Breast epithelium (tissue), 3 donors: ENCODE results near the gene KRTCAP2.
"Not testable (repeated sequence)": the region's sequence is repeated elsewhere in the genome, so short reads cannot be mapped to it uniquely, and the experiment has no call there.

Experiments
- CTCF ChIP-seq, 3 donors: fragments of 450-650 bp; IDR thresholded peaks; one replicate each; pipeline ENCODE4 v1.5.1; 2016 to 2017; ENCODE audit warnings: antibody characterized with exemption in 3 of 3, mild to moderate bottlenecking in 3 of 3, moderate library complexity in 3 of 3
- POLR2A ChIP-seq: fragments of 450-650 bp; IDR thresholded peaks from one replicate; pipeline ENCODE4 v1.6.1; 2016; ENCODE audit warnings: antibody characterized with exemption, mild to moderate bottlenecking, moderate library complexity
- POLR2AphosphoS5 ChIP-seq, 3 donors: sonication (generic); formaldehyde crosslinking; IDR thresholded peaks; one replicate each; pipeline ENCODE4 v1.6.1; 2017; ENCODE audit warnings: antibody characterized with exemption in 3 of 3

DNA sequence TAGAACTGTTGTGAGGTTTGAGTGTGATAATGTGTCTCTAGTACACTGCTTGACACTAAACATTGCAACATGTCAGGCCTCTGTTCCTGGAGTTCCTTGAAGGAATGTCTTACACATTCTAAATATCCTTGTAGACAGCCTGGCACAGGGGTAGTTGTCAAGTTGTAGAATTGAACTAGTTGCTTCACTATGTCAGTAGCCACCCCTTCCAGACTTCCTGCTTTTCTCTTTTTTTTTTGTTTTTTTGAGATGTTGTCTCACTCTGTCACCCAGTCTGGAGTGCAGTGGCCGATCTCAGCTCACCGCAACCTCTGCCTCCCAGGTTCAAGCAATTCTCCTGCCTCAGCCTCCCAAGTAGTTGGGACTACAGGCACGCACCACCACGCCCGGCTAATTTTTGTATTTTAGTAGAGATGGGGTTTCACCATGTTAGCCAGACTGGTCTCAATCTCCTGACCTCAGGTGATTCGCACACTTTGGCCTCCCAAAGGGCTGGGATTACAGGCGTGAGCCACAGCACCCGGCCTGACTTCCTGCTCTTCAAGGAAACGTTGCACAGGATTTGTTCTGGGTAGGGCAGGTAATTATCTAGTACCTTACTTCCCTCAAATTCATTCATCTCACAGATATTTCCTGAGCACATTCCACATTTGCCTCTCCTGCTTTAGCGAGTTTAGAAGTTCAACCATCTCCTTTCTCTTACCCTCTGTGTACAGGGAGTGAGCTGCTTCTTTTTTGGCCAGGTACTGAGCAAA, 47.3 kb upstream of the KRTCAP2 start:
- not testable (repeated sequence) for TF ChIP-seq CTCF (IDR thresholded peaks at IDR 0.05); POLR2A; POLR2AphosphoS5 (IDR thresholded peaks at IDR 0.05)
